Suprapubic skin (tissue), 4 donors: ENCODE measurements around the gene AGMAT. TPM values are rescaled to one million over a fixed set of nuclear protein-coding genes. Genes with fewer than 3 reads are reported as not detected.

Experiments
- DNase-seq, 2 donors: peaks; one replicate each; pipeline ENCODE4 v3.0.0-alpha.2; 2019; ENCODE audit warnings: low spot score in 2 of 2
- H3K27ac ChIP-seq: fragments of 200-600 bp; sonication (generic); one replicate; pipeline ENCODE4 v1.5.1; 2019
- H3K27me3 ChIP-seq: fragments of 200-600 bp; sonication (generic); one replicate; pipeline ENCODE4 v1.5.1; 2019
- H3K36me3 ChIP-seq: fragments of 200-600 bp; sonication (generic); one replicate; pipeline ENCODE4 v1.5.1; 2019
- H3K4me1 ChIP-seq: fragments of 200-600 bp; sonication (generic); one replicate; pipeline ENCODE4 v1.5.1; 2019
- H3K4me3 ChIP-seq: fragments of 200-600 bp; sonication (generic); one replicate; pipeline ENCODE4 v1.5.1; 2019; ENCODE audit warnings: mild to moderate bottlenecking
- H3K9me3 ChIP-seq: fragments of 200-600 bp; sonication (generic); one replicate; pipeline ENCODE4 v1.5.1; 2019
- CTCF ChIP-seq, 2 donors: fragments of 200-600 bp in 1 of 2; fragments of 450-650 bp in 1 of 2; sonication (generic) in 1 of 2; IDR thresholded peaks; one replicate each; pipeline ENCODE4 v1.5.1; 2016 to 2019; ENCODE audit warnings: antibody characterized with exemption in 2 of 2, mild to moderate bottlenecking in 1 of 2, moderate library complexity in 1 of 2
- EP300 ChIP-seq: sonication (generic); formaldehyde crosslinking; IDR thresholded peaks from one replicate; pipeline ENCODE4 v1.6.1; 2017; ENCODE audit warnings: antibody characterized with exemption
- POLR2A ChIP-seq, 2 donors: fragments of 450-650 bp; IDR thresholded peaks; one replicate each; pipeline ENCODE4 v1.6.1; 2017; ENCODE audit warnings: antibody characterized with exemption in 2 of 2, mild to moderate bottlenecking in 2 of 2, moderate library complexity in 2 of 2
- POLR2AphosphoS5 ChIP-seq, 3 donors: sonication (generic); formaldehyde crosslinking; IDR thresholded peaks; one replicate each; pipeline ENCODE4 v1.6.1; 2017; ENCODE audit warnings: antibody characterized with exemption in 3 of 3
- WGBS: methylation state at CpG from one replicate; pipeline ENCODE4 v1.1.5; 2018; 5-methylcytosine and 5-hydroxymethylcytosine counted together
- total RNA-seq, 4 donors: library from RNA; depleted of rRNA; stranded (reverse); fragments of >200 nt; gene quantifications; one replicate each; pipeline ENCODE4 v1.1.0, GENCODE V29; 2016

The AGMAT gene
- total RNA-seq, 4 donors from 2014 or later, result 0.72 TPM; not detected in 3

GRCh38 chr1:15577691-15578090 is 7.2 kb downstream of the AGMAT start:
- H3K4me1 ChIP-seq, result peaks cover 11% of the 10 kb centered on the region
- TF ChIP-seq CTCF (IDR thresholded peaks at IDR 0.05) (no peak), POLR2AphosphoS5 (IDR thresholded peaks at IDR 0.05) (no peak), POLR2A (IDR thresholded peaks at IDR 0.05) (no peak), EP300 (no peak)
- peaks cover 7% of the 10 kb centered on the region for H3K36me3 ChIP-seq
- no peak overlapping the region for H3K27ac ChIP-seq
- no peaks in the 10 kb centered on the region for H3K9me3 ChIP-seq
- DNase-seq, result no peak
- no peak overlapping the region for H3K4me3 ChIP-seq
- whole genome bisulfite sequencing, result 83% methylated on average over 4 of the region's 4 CpGs
- no peaks in the 10 kb centered on the region for H3K27me3 ChIP-seq

GRCh38 chr1:15575549-15576150 is 9.2 kb downstream of the AGMAT start:
- Histone ChIP-seq H3K27ac (no peak overlapping the region), H3K9me3 (no peaks in the 10 kb centered on the region), H3K4me3 (no peak overlapping the region), H3K27me3 (no peaks in the 10 kb centered on the region), H3K36me3 (peaks cover 7% of the 10 kb centered on the region), H3K4me1 (peaks cover 11% of the 10 kb centered on the region)
- TF ChIP-seq POLR2AphosphoS5 (IDR thresholded peaks at IDR 0.05) (no peak), EP300 (no peak), POLR2A (IDR thresholded peaks at IDR 0.05) (no peak), CTCF (IDR thresholded peaks at IDR 0.05) (no peak)
- no peak for DNase-seq
- WGBS, result 96% methylated on average over 7 of the region's 7 CpGs

- Histone ChIP-seq H3K36me3 (peaks cover 16% of the 10 kb centered on the region), H3K27ac (no peak overlapping the region), H3K4me3 (no peak overlapping the region), H3K27me3 (no peaks in the 10 kb centered on the region), H3K9me3 (no peaks in the 10 kb centered on the region), H3K4me1 (peaks cover 9% of the 10 kb centered on the region)
- DNase-seq, result no peak
- TF ChIP-seq EP300 (no peak), POLR2AphosphoS5 (IDR thresholded peaks at IDR 0.05) (no peak)
- WGBS, result 87% methylated on average over 6 of the region's 6 CpGs
Observed at GRCh38 chr1:15574741-15575140, 10.1 kb downstream of the AGMAT start.

GRCh38 chr1:15573477-15573876 is 11.4 kb downstream of the AGMAT start:
- Histone ChIP-seq H3K27me3 (no peaks in the 10 kb centered on the region), H3K36me3 (peaks cover 27% of the 10 kb centered on the region), H3K4me3 (no peak overlapping the region), H3K9me3 (no peaks in the 10 kb centered on the region), H3K4me1 (no peaks in the 10 kb centered on the region), H3K27ac (no peak overlapping the region)
- 73% methylated on average over 9 of the region's 9 CpGs for WGBS
- TF ChIP-seq POLR2A (IDR thresholded peaks at IDR 0.05), result no peak
- no peak for TF ChIP-seq POLR2AphosphoS5 (IDR thresholded peaks at IDR 0.05)
- peak in 1 of 2 donors; percentile 28 for DNase-seq

- no peak overlapping the region for H3K27ac ChIP-seq
- H3K9me3 ChIP-seq, result no peaks in the 10 kb centered on the region
- H3K36me3 ChIP-seq, result peaks cover 49% of the 10 kb centered on the region
- TF ChIP-seq POLR2AphosphoS5 (IDR thresholded peaks at IDR 0.05) (no peak), CTCF (IDR thresholded peaks at IDR 0.05) (no peak), POLR2A (IDR thresholded peaks at IDR 0.05) (no peak), EP300 (no peak)
- H3K4me3 ChIP-seq, result no peak overlapping the region
- H3K27me3 ChIP-seq, result no peaks in the 10 kb centered on the region
- H3K4me1 ChIP-seq, result no peaks in the 10 kb centered on the region
- no peak for DNase-seq
Observed at GRCh38 chr1:15571266-15571665, 13.6 kb downstream of the AGMAT start.

- Histone ChIP-seq H3K4me1 (no peaks in the 10 kb centered on the region), H3K27ac (no peak overlapping the region), H3K9me3 (no peaks in the 10 kb centered on the region), H3K27me3 (no peaks in the 10 kb centered on the region), H3K4me3 (no peak overlapping the region), H3K36me3 (peaks cover 53% of the 10 kb centered on the region)
- 76% methylated on average over 1 of the region's 1 CpG for WGBS
- no peak for DNase-seq
- TF ChIP-seq POLR2AphosphoS5 (IDR thresholded peaks at IDR 0.05), result no peak
- TF ChIP-seq POLR2A (IDR thresholded peaks at IDR 0.05), result no peak
- no peak for TF ChIP-seq EP300
- no peak for TF ChIP-seq CTCF (IDR thresholded peaks at IDR 0.05)
Observed at GRCh38 chr1:15570861-15571260, 14.0 kb downstream of the AGMAT start.
